ENCODE data around the gene CCDC197. TPM values are rescaled to one million over a fixed set of nuclear protein-coding genes. Genes with fewer than 3 reads are reported as not detected.

Gene CCDC197
- total RNA-seq, 2 experiments from 2014 or later: 0.45 TPM; not detected in 1

- Mint-ChIP-seq H3K9me3 (peaks cover 6% of the 10 kb centered on the region), H3K36me3 (ENCODE audit: low read depth) (peaks cover 6% of the 10 kb centered on the region), H3K4me3 (no peak overlapping the region), H3K27me3 (no peaks in the 10 kb centered on the region), H3K27ac (no peak overlapping the region), H3K4me1 (peaks cover 26% of the 10 kb centered on the region)
- DNase-seq: no peak
- ChIA-PET POLR2A (interaction anchor here (0.8 to 5.0 kb wide), 7 partner anchors 9 to 43 kb away, joined by 3 to 25 read pairs (median 3); no protein-coding TSS in a partner anchor), CTCF (interaction anchor here (0.8 to 4.5 kb wide), 11 partner anchors 10 to 154 kb away, joined by 3 to 30 read pairs (median 5); no protein-coding TSS in a partner anchor)
Measured at GRCh38 chr14:93982230-93983007, 14.7 kb upstream of the CCDC197 start.

- Mint-ChIP-seq H3K9me3 (peaks cover 4% of the 10 kb centered on the region), H3K27me3 (no peaks in the 10 kb centered on the region), H3K4me3 (no peak overlapping the region), H3K27ac (no peak overlapping the region), H3K36me3 (ENCODE audit: low read depth) (peaks cover 4% of the 10 kb centered on the region), H3K4me1 (peaks cover 10% of the 10 kb centered on the region)
- no peak for DNase-seq
- CTCF ChIA-PET: interaction anchor here (1.0 to 4.5 kb wide), 8 partner anchors 11 to 48 kb away, joined by 3 to 30 read pairs (median 4); partner anchors contain the start of gene CCDC197
- POLR2A ChIA-PET: interaction anchor here (1.0 to 5.0 kb wide), 2 partner anchors 9 to 12 kb away, joined by 3 to 25 read pairs; no protein-coding TSS in a partner anchor
Measured at GRCh38 chr14:93984070-93984469, 13.0 kb upstream of the CCDC197 start.

- peaks cover 4% of the 10 kb centered on the region for H3K36me3 Mint-ChIP-seq (ENCODE audit: low read depth)
- no peak overlapping the region for H3K27ac Mint-ChIP-seq
- CTCF ChIA-PET: no interaction called here
- peaks cover 5% of the 10 kb centered on the region for H3K4me1 Mint-ChIP-seq
- DNase-seq: no peak
- no peak overlapping the region for H3K4me3 Mint-ChIP-seq
- POLR2A ChIA-PET: interaction anchor here (1.0 to 5.0 kb wide), 2 partner anchors 8 to 13 kb away, joined by 3 to 25 read pairs; partner anchors contain the start of gene ASB2
- no peaks in the 10 kb centered on the region for H3K27me3 Mint-ChIP-seq
- no peaks in the 10 kb centered on the region for H3K9me3 Mint-ChIP-seq
Measured at GRCh38 chr14:93984987-93985410, 12.1 kb upstream of the CCDC197 start.

GRCh38 chr14:93986955-93987354 lies 10.1 kb upstream of the CCDC197 start:
- H3K4me1 Mint-ChIP-seq: peaks cover under 1% of the 10 kb centered on the region
- ChIA-PET POLR2A (interaction anchor here (1.0 to 1.3 kb wide), 3 partner anchors 11 to 35 kb away, joined by 3 to 5 read pairs (median 3); partner anchors contain the start of gene CCDC197), CTCF (interaction anchor here (0.7 to 1.3 kb wide), 2 partner anchors 14 to 47 kb away, joined by 3 to 4 read pairs; no protein-coding TSS in a partner anchor)
- no peaks in the 10 kb centered on the region for H3K27me3 Mint-ChIP-seq
- no peaks in the 10 kb centered on the region for H3K36me3 Mint-ChIP-seq (ENCODE audit: low read depth)
- no peak overlapping the region for H3K4me3 Mint-ChIP-seq
- H3K27ac Mint-ChIP-seq: no peak overlapping the region
- no peaks in the 10 kb centered on the region for H3K9me3 Mint-ChIP-seq
- no peak for DNase-seq

- no peak for DNase-seq
- H3K27me3 Mint-ChIP-seq: no peaks in the 10 kb centered on the region
- H3K36me3 Mint-ChIP-seq (ENCODE audit: low read depth): no peaks in the 10 kb centered on the region
- ChIA-PET CTCF (no interaction called here), POLR2A (interaction anchor here (1.0 to 1.2 kb wide), 2 partner anchors 14 to 35 kb away, joined by 3 read pairs; no protein-coding TSS in a partner anchor)
- no peaks in the 10 kb centered on the region for H3K9me3 Mint-ChIP-seq
- H3K4me1 Mint-ChIP-seq: peaks cover 1% of the 10 kb centered on the region
- no peak overlapping the region for H3K4me3 Mint-ChIP-seq
- H3K27ac Mint-ChIP-seq: no peak overlapping the region
Measured at GRCh38 chr14:93987376-93987775, 9.7 kb upstream of the CCDC197 start.

GRCh38 chr14:93987815-93988476 lies 9.2 kb upstream of the CCDC197 start:
- ChIA-PET POLR2A (no interaction called here), CTCF (no interaction called here)
- H3K4me1 Mint-ChIP-seq: peaks cover 1% of the 10 kb centered on the region
- H3K36me3 Mint-ChIP-seq (ENCODE audit: low read depth): no peaks in the 10 kb centered on the region
- no peaks in the 10 kb centered on the region for H3K27me3 Mint-ChIP-seq
- DNase-seq: no peak
- H3K4me3 Mint-ChIP-seq: no peak overlapping the region
- H3K9me3 Mint-ChIP-seq: no peaks in the 10 kb centered on the region
- H3K27ac Mint-ChIP-seq: no peak overlapping the region

- DNase-seq: no peak
- ChIA-PET POLR2A (interaction anchor here (1.5 kb wide), 1 partner anchor 11 kb away, joined by 4 read pairs; no protein-coding TSS in a partner anchor), CTCF (interaction anchor here (1.3 kb wide), 1 partner anchor 15 kb away, joined by 4 read pairs; no protein-coding TSS in a partner anchor)
- no peaks in the 10 kb centered on the region for H3K9me3 Mint-ChIP-seq
- no peak overlapping the region for H3K27ac Mint-ChIP-seq
- no peak overlapping the region for H3K4me3 Mint-ChIP-seq
- H3K27me3 Mint-ChIP-seq: no peaks in the 10 kb centered on the region
- H3K4me1 Mint-ChIP-seq: peaks cover 10% of the 10 kb centered on the region
- no peaks in the 10 kb centered on the region for H3K36me3 Mint-ChIP-seq (ENCODE audit: low read depth)
Measured at GRCh38 chr14:93989939-93990338, 7.2 kb upstream of the CCDC197 start.

- H3K4me3 Mint-ChIP-seq: no peak overlapping the region
- H3K4me1 Mint-ChIP-seq: peaks cover 19% of the 10 kb centered on the region
- CTCF ChIA-PET: interaction anchor here (1.0 to 3.8 kb wide), 6 partner anchors 10 to 55 kb away, joined by 3 to 31 read pairs (median 8); no protein-coding TSS in a partner anchor
- H3K36me3 Mint-ChIP-seq (ENCODE audit: low read depth): no peaks in the 10 kb centered on the region
- H3K27ac Mint-ChIP-seq: no peak overlapping the region
- DNase-seq: no peak
- no peaks in the 10 kb centered on the region for H3K27me3 Mint-ChIP-seq
- POLR2A ChIA-PET: interaction anchor here (1.0 to 1.5 kb wide), 5 partner anchors 8 to 52 kb away, joined by 3 to 4 read pairs (median 3); no protein-coding TSS in a partner anchor
- H3K9me3 Mint-ChIP-seq: no peaks in the 10 kb centered on the region
Measured at GRCh38 chr14:93991212-93991611, 5.9 kb upstream of the CCDC197 start.

- H3K36me3 Mint-ChIP-seq (ENCODE audit: low read depth): no peaks in the 10 kb centered on the region
- H3K27ac Mint-ChIP-seq: no peak overlapping the region
- H3K4me1 Mint-ChIP-seq: peaks cover 19% of the 10 kb centered on the region
- no peaks in the 10 kb centered on the region for H3K27me3 Mint-ChIP-seq
- no peaks in the 10 kb centered on the region for H3K9me3 Mint-ChIP-seq
- DNase-seq: no peak
- H3K4me3 Mint-ChIP-seq: no peak overlapping the region
- POLR2A ChIA-PET: interaction anchor here (1.0 to 1.5 kb wide), 4 partner anchors 9 to 32 kb away, joined by 3 to 4 read pairs (median 4); no protein-coding TSS in a partner anchor
- CTCF ChIA-PET: interaction anchor here (1.0 to 3.8 kb wide), 5 partner anchors 9 to 55 kb away, joined by 3 to 31 read pairs (median 10); no protein-coding TSS in a partner anchor
Measured at GRCh38 chr14:93991649-93992048, 5.5 kb upstream of the CCDC197 start.

- no peaks in the 10 kb centered on the region for H3K36me3 Mint-ChIP-seq (ENCODE audit: low read depth)
- H3K9me3 Mint-ChIP-seq: no peaks in the 10 kb centered on the region
- H3K27ac Mint-ChIP-seq: no peak overlapping the region
- POLR2A ChIA-PET: interaction anchor here (1.0 kb wide), 1 partner anchor 10 kb away, joined by 3 read pairs; no protein-coding TSS in a partner anchor
- CTCF ChIA-PET: interaction anchor here (0.9 to 3.8 kb wide), 3 partner anchors 8 to 54 kb away, joined by 4 to 31 read pairs (median 10); no protein-coding TSS in a partner anchor
- H3K4me3 Mint-ChIP-seq: no peak overlapping the region
- no peaks in the 10 kb centered on the region for H3K27me3 Mint-ChIP-seq
- no peak for DNase-seq
- peaks cover 29% of the 10 kb centered on the region for H3K4me1 Mint-ChIP-seq
Measured at GRCh38 chr14:93993382-93993781, 3.7 kb upstream of the CCDC197 start.

GRCh38 chr14:93994919-93995682 lies 2.0 kb upstream of the CCDC197 start:
- H3K36me3 Mint-ChIP-seq (ENCODE audit: low read depth): no peaks in the 10 kb centered on the region
- CTCF ChIA-PET: interaction anchor here (1.8 to 11.1 kb wide), 3 partner anchors 13 to 56 kb away, joined by 5 to 300 read pairs (median 12); no protein-coding TSS in a partner anchor

More at GRCh38 chr14:93994919-93995682, 2.0 kb upstream of the CCDC197 start:
- Mint-ChIP-seq H3K9me3 (no peaks in the 10 kb centered on the region), H3K4me3 (no peak overlapping the region), H3K4me1 (peaks cover 35% of the 10 kb centered on the region), H3K27ac (no peak overlapping the region), H3K27me3 (no peaks in the 10 kb centered on the region)
- DNase-seq: peak; percentile 56
- POLR2A ChIA-PET: interaction anchor here (0.6 to 1.6 kb wide), 7 partner anchors 12 to 55 kb away, joined by 3 to 7 read pairs (median 3); partner anchors contain the start of gene ASB2

Measured in activated CD4-positive, alpha-beta memory T cell treated with anti-CD3 and anti-CD28 coated beads, Interleukin-2, amount 10 ng/mL, durations not matched to agents 7 days and 5 days (primary cell).